ENCODE measurements around the gene ARHGAP25. TPM values are rescaled to one million over a fixed set of nuclear protein-coding genes. Genes with fewer than 3 reads are reported as not detected.

ARHGAP25 gene
- total RNA-seq, 4 donors from 2014 or later: 2.2 to 11.6 (median 7.2) TPM

DNA sequence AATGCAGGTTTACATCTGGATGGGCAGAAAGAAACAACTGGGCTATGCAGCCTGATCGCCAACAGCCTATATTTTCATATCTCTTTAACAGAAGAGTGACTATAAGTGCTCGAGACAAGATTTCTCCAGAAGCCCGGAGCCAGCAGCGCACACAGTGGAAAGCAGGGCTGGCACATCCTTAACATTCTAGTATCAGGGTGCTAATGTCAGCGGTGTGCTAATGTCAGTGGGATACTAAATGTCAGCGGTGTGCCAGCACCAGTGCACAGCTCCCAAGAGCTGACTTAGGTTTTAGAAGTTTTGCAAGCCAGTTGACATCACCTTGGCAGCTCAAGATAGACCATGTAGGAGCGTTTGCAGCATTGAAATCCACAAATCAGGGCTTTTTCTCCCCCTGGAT is 128.3 kb downstream of the ARHGAP25 start:
- no peaks in the 10 kb centered on the region for H3K36me3 ChIP-seq
- H3K27me3 ChIP-seq: no peaks in the 10 kb centered on the region
- in situ Hi-C loops (cut with MboI; ENCODE audit: low pct_ligation_motif_present in 1 of 4, low pct_unique_long_range_greater_than_20kb in 1 of 4, low sequenced_read_pairs in 3 of 4): no loop called here
- H3K27ac ChIP-seq: no peak overlapping the region
- H3K9me3 ChIP-seq: no peaks in the 10 kb centered on the region
- DNase-seq: no peak
- H3K4me3 ChIP-seq: no peak overlapping the region
- WGBS, 2 donors (ENCODE audit: low coverage in 1 of 2): 73 to 79% methylated on average over 5 to 7 of the region's 7 CpGs
- H3K4me1 ChIP-seq: peaks cover 0 to 15% (median 6%) of the 10 kb centered on the region in 4 donors
- no peak for TF ChIP-seq POLR2A (IDR thresholded peaks at IDR 0.05)
- TF ChIP-seq POLR2AphosphoS5 (IDR thresholded peaks at IDR 0.05): no peak
- no peak for TF ChIP-seq EP300 (IDR thresholded peaks at IDR 0.05; ENCODE audit: low read depth)
- TF ChIP-seq, protein P1, sequence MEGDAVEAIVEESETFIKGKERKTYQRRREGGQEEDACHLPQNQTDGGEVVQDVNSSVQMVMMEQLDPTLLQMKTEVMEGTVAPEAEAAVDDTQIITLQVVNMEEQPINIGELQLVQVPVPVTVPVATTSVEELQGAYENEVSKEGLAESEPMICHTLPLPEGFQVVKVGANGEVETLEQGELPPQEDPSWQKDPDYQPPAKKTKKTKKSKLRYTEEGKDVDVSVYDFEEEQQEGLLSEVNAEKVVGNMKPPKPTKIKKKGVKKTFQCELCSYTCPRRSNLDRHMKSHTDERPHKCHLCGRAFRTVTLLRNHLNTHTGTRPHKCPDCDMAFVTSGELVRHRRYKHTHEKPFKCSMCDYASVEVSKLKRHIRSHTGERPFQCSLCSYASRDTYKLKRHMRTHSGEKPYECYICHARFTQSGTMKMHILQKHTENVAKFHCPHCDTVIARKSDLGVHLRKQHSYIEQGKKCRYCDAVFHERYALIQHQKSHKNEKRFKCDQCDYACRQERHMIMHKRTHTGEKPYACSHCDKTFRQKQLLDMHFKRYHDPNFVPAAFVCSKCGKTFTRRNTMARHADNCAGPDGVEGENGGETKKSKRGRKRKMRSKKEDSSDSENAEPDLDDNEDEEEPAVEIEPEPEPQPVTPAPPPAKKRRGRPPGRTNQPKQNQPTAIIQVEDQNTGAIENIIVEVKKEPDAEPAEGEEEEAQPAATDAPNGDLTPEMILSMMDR (IDR thresholded peaks at IDR 0.05): no peak
- intact Hi-C loops (cut with DNase I; ENCODE audit: low total_unique reads): no loop called here

DNA sequence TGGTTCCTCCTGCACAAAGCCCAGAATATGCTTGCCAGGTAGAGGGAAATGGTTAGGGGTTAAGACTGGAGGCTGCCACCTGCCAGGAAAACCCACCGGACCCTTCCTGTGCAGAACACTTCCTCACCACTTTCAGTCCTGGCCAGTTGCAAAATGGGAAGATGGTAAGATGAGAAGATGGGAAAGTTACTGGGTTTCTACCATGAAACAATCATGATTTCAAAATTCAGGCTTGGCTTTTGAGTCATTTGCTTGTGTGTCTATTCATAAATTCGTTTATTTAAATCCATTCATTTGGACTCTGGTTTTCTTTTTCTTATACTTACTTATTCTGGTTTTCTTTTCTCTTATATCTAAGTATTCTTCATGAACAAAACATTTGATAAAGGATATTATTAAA is 129.4 kb downstream of the ARHGAP25 start:
- 80 to 87% methylated on average over 2 of the region's 2 CpGs for WGBS, 2 donors (ENCODE audit: low coverage in 1 of 2)
- Histone ChIP-seq H3K9me3 (no peaks in the 10 kb centered on the region), H3K27ac (no peak overlapping the region), H3K27me3 (no peaks in the 10 kb centered on the region), H3K4me3 (no peak overlapping the region), H3K4me1 (peaks cover 0 to 9% (median 2%) of the 10 kb centered on the region in 4 donors), H3K36me3 (no peaks in the 10 kb centered on the region)
- in situ Hi-C loops (cut with MboI; ENCODE audit: low pct_ligation_motif_present in 1 of 4, low pct_unique_long_range_greater_than_20kb in 1 of 4, low sequenced_read_pairs in 3 of 4) (no loop called here), intact Hi-C loops (cut with DNase I; ENCODE audit: low total_unique reads) (no loop called here)
- DNase-seq: no peak
- TF ChIP-seq, protein P1 (IDR thresholded peaks at IDR 0.05): no peak
- TF ChIP-seq EP300 (IDR thresholded peaks at IDR 0.05; ENCODE audit: low read depth) (no peak), POLR2AphosphoS5 (IDR thresholded peaks at IDR 0.05) (no peak), POLR2A (IDR thresholded peaks at IDR 0.05) (no peak)

DNA sequence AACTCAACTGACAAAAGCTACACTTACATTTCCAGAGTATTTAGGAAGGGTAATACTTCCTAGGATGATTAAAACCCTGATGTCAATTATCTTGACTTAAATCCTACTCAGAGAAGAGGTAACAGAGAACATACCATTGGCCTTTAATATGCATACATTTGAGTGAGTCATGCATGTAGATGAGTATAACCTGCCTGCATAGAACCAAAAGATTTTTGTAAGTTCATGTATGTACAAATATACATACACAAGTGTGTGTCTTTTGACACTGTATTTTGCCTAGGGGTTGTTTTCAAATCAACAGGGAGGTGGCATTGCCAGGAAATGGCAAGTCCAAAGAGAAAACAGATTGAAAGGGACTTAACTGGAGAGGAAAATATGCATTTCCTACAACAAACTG is 130.5 kb downstream of the ARHGAP25 start:
- in situ Hi-C loops (cut with MboI; ENCODE audit: low pct_ligation_motif_present in 1 of 4, low pct_unique_long_range_greater_than_20kb in 1 of 4, low sequenced_read_pairs in 3 of 4): no loop called here
- no peak for DNase-seq
- H3K36me3 ChIP-seq: no peaks in the 10 kb centered on the region
- no peak for TF ChIP-seq POLR2A (IDR thresholded peaks at IDR 0.05)
- TF ChIP-seq EP300 (IDR thresholded peaks at IDR 0.05; ENCODE audit: low read depth): no peak
- TF ChIP-seq, protein P1 (IDR thresholded peaks at IDR 0.05): no peak
- no peak for TF ChIP-seq POLR2AphosphoS5 (IDR thresholded peaks at IDR 0.05)
- H3K27me3 ChIP-seq: no peaks in the 10 kb centered on the region
- intact Hi-C loops (cut with DNase I; ENCODE audit: low total_unique reads): no loop called here
- H3K4me3 ChIP-seq: no peak overlapping the region
- H3K4me1 ChIP-seq: no peaks in the 10 kb centered on the region
- no peak overlapping the region for H3K27ac ChIP-seq
- no peaks in the 10 kb centered on the region for H3K9me3 ChIP-seq

DNA sequence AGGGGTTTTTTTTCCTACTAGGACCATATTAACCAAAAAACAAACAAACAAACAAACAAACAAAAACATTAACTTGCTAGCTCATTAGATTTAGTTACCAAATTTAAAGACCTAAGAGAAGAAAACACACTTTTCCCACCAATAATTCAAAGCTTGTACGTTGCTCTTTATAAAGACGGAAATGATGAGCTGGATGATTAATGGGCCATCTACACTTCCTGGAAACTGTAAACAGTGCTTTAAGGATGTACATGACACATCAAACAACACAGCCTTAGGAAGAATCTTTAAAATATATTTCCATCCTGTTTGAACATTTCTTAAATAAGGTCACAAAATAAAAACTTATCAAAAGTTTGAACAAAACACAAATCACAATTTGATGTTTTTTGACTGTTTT is 135.6 kb downstream of the ARHGAP25 start:
- Histone ChIP-seq H3K27ac (no peak overlapping the region), H3K27me3 (no peaks in the 10 kb centered on the region), H3K36me3 (no peaks in the 10 kb centered on the region), H3K4me3 (no peak overlapping the region), H3K9me3 (no peaks in the 10 kb centered on the region), H3K4me1 (no peaks in the 10 kb centered on the region)
- WGBS, 2 donors (ENCODE audit: low coverage in 1 of 2): 47 to 55% methylated on average over 2 of the region's 2 CpGs
- intact Hi-C loops (cut with DNase I; ENCODE audit: low total_unique reads): no loop called here
- in situ Hi-C loops (cut with MboI; ENCODE audit: low pct_ligation_motif_present in 1 of 4, low pct_unique_long_range_greater_than_20kb in 1 of 4, low sequenced_read_pairs in 3 of 4): no loop called here
- no peak for DNase-seq
- TF ChIP-seq EP300 (IDR thresholded peaks at IDR 0.05; ENCODE audit: low read depth): no peak
- TF ChIP-seq POLR2AphosphoS5 (IDR thresholded peaks at IDR 0.05): no peak
- TF ChIP-seq POLR2A (IDR thresholded peaks at IDR 0.05): no peak
- TF ChIP-seq, protein P1 (IDR thresholded peaks at IDR 0.05): no peak
